DMS53 (cell line): Measurements from ENCODE around the gene RBM5.

ENCODE experiments used
- DNase-seq: peaks from one replicate; lab custom pipeline; 2025; lab: John Stamatoyannopoulos, UW

Gene RBM5

GRCh38 chr3:50121072-50122032, 32.6 kb downstream of the RBM5 start:
- peak; percentile 69 for DNase-seq

- DNase-seq, result no peak
Observed at GRCh38 chr3:50122071-50122470, 33.4 kb downstream of the RBM5 start.

- DNase-seq, result no peak
Observed at GRCh38 chr3:50122661-50123391, 34.1 kb downstream of the RBM5 start.

- no peak for DNase-seq
Observed at GRCh38 chr3:50123394-50124051, 34.8 kb downstream of the RBM5 start.

GRCh38 chr3:50124052-50124799, 35.5 kb downstream of the RBM5 start:
- peak; percentile 10 for DNase-seq

- DNase-seq, result no peak
Observed at GRCh38 chr3:50124800-50125178, 36.1 kb downstream of the RBM5 start.

GRCh38 chr3:50125541-50126286, 37.0 kb downstream of the RBM5 start:
- DNase-seq, result no peak

- DNase-seq, result no peak
Observed at GRCh38 chr3:50126287-50127211, 37.8 kb downstream of the RBM5 start.

GRCh38 chr3:50127251-50127691, 38.6 kb downstream of the RBM5 start:
- no peak for DNase-seq

- no peak for DNase-seq
Observed at GRCh38 chr3:50128001-50128400, 39.3 kb downstream of the RBM5 start.

GRCh38 chr3:50130436-50130835, 41.7 kb downstream of the RBM5 start:
- DNase-seq, result no peak

GRCh38 chr3:50132421-50133282, 43.9 kb downstream of the RBM5 start:
- peak; percentile 43 for DNase-seq

- DNase-seq, result no peak
Observed at GRCh38 chr3:50133283-50133615, 44.5 kb downstream of the RBM5 start.

GRCh38 chr3:50134367-50134766, 45.6 kb downstream of the RBM5 start:
- no peak for DNase-seq

GRCh38 chr3:50135964-50136363, 47.2 kb downstream of the RBM5 start:
- DNase-seq, result no peak

- DNase-seq, result no peak
Observed at GRCh38 chr3:50136714-50137405, 48.1 kb downstream of the RBM5 start.

- DNase-seq, result no peak
Observed at GRCh38 chr3:50137531-50137930, 48.8 kb downstream of the RBM5 start.
